Fibroblast of skin of right quadriceps (primary cell): ENCODE results near the gene TLCD4.
"Not testable (repeated sequence)": the region's sequence is repeated elsewhere in the genome, so short reads cannot be mapped to it uniquely, and the experiment has no call there.

ENCODE experiments used
- DNase-seq: peaks from one replicate; pipeline ENCODE4 v3.0.0-alpha.2; 2013

The TLCD4 gene

GRCh38 chr1:95096218-95096841 is 20.8 kb upstream of the TLCD4 start:
- no peak for DNase-seq

GRCh38 chr1:95097426-95097825 is 19.7 kb upstream of the TLCD4 start:
- no peak for DNase-seq

- no peak for DNase-seq
Observed at GRCh38 chr1:95098196-95098595, 19.0 kb upstream of the TLCD4 start.

GRCh38 chr1:95108792-95109191 is 8.4 kb upstream of the TLCD4 start:
- no peak for DNase-seq

GRCh38 chr1:95111014-95111413 is 6.1 kb upstream of the TLCD4 start:
- DNase-seq: no peak

- DNase-seq: no peak
Observed at GRCh38 chr1:95113684-95114083, 3.5 kb upstream of the TLCD4 start.

GRCh38 chr1:95115708-95116137 is 1.4 kb upstream of the TLCD4 start:
- DNase-seq: no peak

- DNase-seq: peak; percentile 34
Observed at GRCh38 chr1:95116580-95117206, 462 bp upstream of the TLCD4 start.

GRCh38 chr1:95118067-95118499 is 928 bp downstream of the TLCD4 start:
- no peak for DNase-seq

- no peak for DNase-seq
Observed at GRCh38 chr1:95118710-95119109, 1.6 kb downstream of the TLCD4 start.

- DNase-seq: no peak
Observed at GRCh38 chr1:95119273-95119672, 2.1 kb downstream of the TLCD4 start.

- no peak for DNase-seq
Observed at GRCh38 chr1:95122151-95122697, 5.1 kb downstream of the TLCD4 start.

GRCh38 chr1:95124342-95124741 is 7.2 kb downstream of the TLCD4 start:
- DNase-seq: no peak

- DNase-seq: no peak
Observed at GRCh38 chr1:95126366-95126765, 9.2 kb downstream of the TLCD4 start.

GRCh38 chr1:95126846-95127245 is 9.7 kb downstream of the TLCD4 start:
- no peak for DNase-seq

- DNase-seq: no peak
Observed at GRCh38 chr1:95127380-95127779, 10.2 kb downstream of the TLCD4 start.

- no peak for DNase-seq
Observed at GRCh38 chr1:95132762-95133161, 15.6 kb downstream of the TLCD4 start.

- DNase-seq: no peak
Observed at GRCh38 chr1:95133687-95134086, 16.5 kb downstream of the TLCD4 start.

- DNase-seq: no peak
Observed at GRCh38 chr1:95138223-95138622, 21.1 kb downstream of the TLCD4 start.

GRCh38 chr1:95139039-95139438 is 21.9 kb downstream of the TLCD4 start:
- no peak for DNase-seq

GRCh38 chr1:95140791-95141190 is 23.6 kb downstream of the TLCD4 start:
- DNase-seq: no peak

GRCh38 chr1:95145493-95145892 is 28.3 kb downstream of the TLCD4 start:
- no peak for DNase-seq

- DNase-seq: no peak
Observed at GRCh38 chr1:95146637-95147036, 29.5 kb downstream of the TLCD4 start.

GRCh38 chr1:95154096-95154495 is 36.9 kb downstream of the TLCD4 start:
- no peak for DNase-seq

- not testable (repeated sequence) for DNase-seq
Observed at GRCh38 chr1:95165569-95165968, 48.4 kb downstream of the TLCD4 start.
